T-helper 2 cell treated with Interferon-gamma antibody and Interleukin-4, amounts not matched to agents 5 μg/mL and 100 μg/mL, for 36 hours (primary cell): Measurements from ENCODE around the gene CLIP2.
"Not testable (repeated sequence)": the region's sequence is repeated elsewhere in the genome, so short reads cannot be mapped to it uniquely, and the experiment has no call there.

ENCODE experiments used
- DNase-seq: peaks from one replicate; pipeline ENCODE4 v3.0.0; 2021; ENCODE audit warnings: low spot score
- H3K27ac Mint-ChIP-seq: one replicate; pipeline ENCODE4 v1.8.0; 2021; ENCODE audit warnings: mild to moderate bottlenecking, mixed read lengths
- H3K27me3 Mint-ChIP-seq: one replicate; pipeline ENCODE4 v1.8.0; 2021; ENCODE audit warnings: low read depth, mixed read lengths
- H3K36me3 Mint-ChIP-seq: one replicate; pipeline ENCODE4 v1.8.0; 2021; ENCODE audit warnings: low read depth, mixed read lengths
- H3K4me1 Mint-ChIP-seq: one replicate; pipeline ENCODE4 v1.8.0; 2021; ENCODE audit warnings: low read depth, mixed read lengths
- H3K4me3 Mint-ChIP-seq: one replicate; pipeline ENCODE4 v1.8.0; 2022; ENCODE audit warnings: mild to moderate bottlenecking, moderate library complexity, mixed read lengths
- H3K9me3 Mint-ChIP-seq: one replicate; pipeline ENCODE4 v1.8.0; 2021; ENCODE audit warnings: mixed read lengths

The CLIP2 gene

GRCh38 chr7:74299401-74299800, 10.2 kb downstream of the CLIP2 start:
- H3K36me3 Mint-ChIP-seq = no peaks in the 10 kb centered on the region
- no peaks in the 10 kb centered on the region for H3K4me1 Mint-ChIP-seq
- H3K27me3 Mint-ChIP-seq = no peaks in the 10 kb centered on the region
- no peak overlapping the region for H3K4me3 Mint-ChIP-seq
- no peak overlapping the region for H3K27ac Mint-ChIP-seq
- H3K9me3 Mint-ChIP-seq = no peaks in the 10 kb centered on the region
- no peak for DNase-seq

DNA sequence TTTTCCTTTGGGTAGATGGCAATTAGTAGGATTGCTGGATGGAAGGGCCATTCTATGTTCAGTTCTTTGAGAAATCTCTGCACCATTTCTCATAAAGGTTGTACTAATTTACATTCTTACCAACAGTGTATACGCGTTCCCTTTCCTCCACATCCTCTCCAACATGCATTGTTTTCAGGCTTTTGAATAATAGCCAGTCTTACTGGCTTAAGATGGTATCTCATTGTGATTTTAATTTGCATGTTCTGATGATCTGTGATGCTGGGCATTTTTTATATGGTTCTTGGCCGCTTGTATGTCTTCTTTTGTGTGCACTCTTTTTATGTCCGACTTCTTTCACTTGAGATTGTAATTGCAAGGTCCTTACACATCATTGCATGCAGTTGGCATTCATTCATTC, 11.7 kb downstream of the CLIP2 start:
- Mint-ChIP-seq H3K4me1 (no peaks in the 10 kb centered on the region), H3K9me3 (no peaks in the 10 kb centered on the region), H3K27me3 (peaks cover 5% of the 10 kb centered on the region), H3K4me3 (no peak overlapping the region), H3K27ac (no peak overlapping the region), H3K36me3 (no peaks in the 10 kb centered on the region)
- DNase-seq = no peak

- DNase-seq = no peak
- Mint-ChIP-seq H3K4me1 (no peaks in the 10 kb centered on the region), H3K9me3 (no peaks in the 10 kb centered on the region), H3K36me3 (no peaks in the 10 kb centered on the region), H3K27me3 (peaks cover 9% of the 10 kb centered on the region), H3K27ac (no peak overlapping the region), H3K4me3 (no peak overlapping the region)
Measured at GRCh38 chr7:74302745-74303221, 13.6 kb downstream of the CLIP2 start.

GRCh38 chr7:74304550-74304949, 15.3 kb downstream of the CLIP2 start:
- H3K27ac Mint-ChIP-seq = no peak overlapping the region
- peaks cover 11% of the 10 kb centered on the region for H3K27me3 Mint-ChIP-seq
- H3K9me3 Mint-ChIP-seq = no peaks in the 10 kb centered on the region
- H3K36me3 Mint-ChIP-seq = no peaks in the 10 kb centered on the region
- no peak overlapping the region for H3K4me3 Mint-ChIP-seq
- DNase-seq = no peak
- H3K4me1 Mint-ChIP-seq = no peaks in the 10 kb centered on the region

GRCh38 chr7:74306004-74306729, 17.0 kb downstream of the CLIP2 start:
- Mint-ChIP-seq H3K36me3 (no peaks in the 10 kb centered on the region), H3K4me3 (no peak overlapping the region), H3K4me1 (peaks cover under 1% of the 10 kb centered on the region), H3K27me3 (peaks cover 11% of the 10 kb centered on the region), H3K27ac (no peak overlapping the region), H3K9me3 (peaks cover 2% of the 10 kb centered on the region)
- no peak for DNase-seq

DNA sequence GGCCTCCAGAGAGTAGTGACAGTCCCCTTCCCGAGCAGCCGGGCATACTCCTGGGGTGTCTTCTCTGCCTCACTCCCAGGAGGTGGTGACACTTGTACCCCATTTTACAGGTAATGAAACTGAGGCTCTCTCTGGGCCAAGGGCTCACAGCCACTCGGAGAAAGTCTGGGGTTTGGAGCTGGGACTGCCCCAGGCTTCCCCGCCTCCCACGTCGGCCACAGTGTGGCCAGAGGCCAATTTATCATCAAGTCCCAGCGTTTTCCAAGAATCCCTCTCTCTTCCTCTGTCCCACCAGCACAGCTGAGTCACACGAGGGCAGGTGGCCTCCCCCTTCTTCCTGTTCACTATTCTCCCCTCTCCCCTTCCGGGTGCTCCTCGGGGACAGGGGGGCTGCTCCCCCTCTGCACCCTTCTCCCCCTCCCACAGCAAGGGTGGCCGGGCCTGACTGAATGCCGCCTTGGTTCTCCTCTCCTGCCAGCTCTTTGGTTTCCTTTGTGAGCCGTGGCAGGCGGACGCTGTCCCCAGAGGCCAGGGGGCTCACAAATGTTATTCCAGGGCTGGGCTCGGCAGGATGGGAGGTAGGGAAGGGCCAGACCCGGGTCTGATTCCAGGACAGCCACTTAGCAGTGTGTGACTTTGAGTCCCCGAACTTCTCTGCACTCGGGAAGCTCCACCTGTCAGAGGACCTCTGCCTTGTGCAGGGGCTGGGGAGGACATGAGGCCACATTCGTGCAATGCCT, 17.7 kb downstream of the CLIP2 start:
- H3K27me3 Mint-ChIP-seq = peaks cover 11% of the 10 kb centered on the region
- H3K36me3 Mint-ChIP-seq = no peaks in the 10 kb centered on the region
- H3K27ac Mint-ChIP-seq = peak overlapping the region; percentile 36

GRCh38 chr7:74307738-74308505, 18.7 kb downstream of the CLIP2 start:
- no peak for DNase-seq
- Mint-ChIP-seq H3K4me1 (peaks cover 6% of the 10 kb centered on the region), H3K4me3 (no peak overlapping the region), H3K9me3 (peaks cover 6% of the 10 kb centered on the region), H3K27me3 (peaks cover 11% of the 10 kb centered on the region), H3K27ac (no peak overlapping the region), H3K36me3 (no peaks in the 10 kb centered on the region)

More for the DNA sequence above, 17.7 kb downstream of the CLIP2 start:
- DNase-seq = peak; percentile 21
- Mint-ChIP-seq H3K4me3 (peak overlapping the region; percentile 36), H3K9me3 (peaks cover 6% of the 10 kb centered on the region), H3K4me1 (peaks cover 5% of the 10 kb centered on the region)

- H3K36me3 Mint-ChIP-seq = no peaks in the 10 kb centered on the region
- peaks cover 11% of the 10 kb centered on the region for H3K27me3 Mint-ChIP-seq
- H3K27ac Mint-ChIP-seq = no peak overlapping the region
- H3K4me1 Mint-ChIP-seq = peaks cover 6% of the 10 kb centered on the region
- peaks cover 6% of the 10 kb centered on the region for H3K9me3 Mint-ChIP-seq
- no peak overlapping the region for H3K4me3 Mint-ChIP-seq
- no peak for DNase-seq
Measured at GRCh38 chr7:74309181-74309580, 20.0 kb downstream of the CLIP2 start.

DNA sequence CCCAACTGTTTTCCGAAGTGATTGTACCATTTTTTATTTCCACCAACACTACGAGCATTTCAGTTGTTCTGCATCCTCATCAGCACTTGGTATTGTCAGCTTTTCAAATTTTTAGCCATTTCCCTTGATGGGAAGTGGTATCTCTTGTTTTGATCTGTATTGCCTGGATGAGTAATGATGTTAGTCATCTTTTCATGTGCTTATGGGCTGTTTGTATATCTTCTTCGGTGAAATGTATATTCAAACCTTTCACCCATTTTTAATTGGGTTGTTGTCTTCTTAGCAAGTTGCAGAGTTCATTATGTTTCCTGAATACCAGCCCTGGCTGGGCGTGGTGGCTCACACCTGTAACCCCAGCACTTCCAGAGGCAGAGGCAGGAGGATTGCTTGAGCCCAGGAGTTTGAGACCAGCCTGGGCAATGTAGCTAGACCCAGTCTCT, 22.1 kb downstream of the CLIP2 start:
- Mint-ChIP-seq H3K36me3 (no peaks in the 10 kb centered on the region), H3K4me3 (no peak overlapping the region), H3K27ac (no peak overlapping the region), H3K9me3 (peaks cover 6% of the 10 kb centered on the region), H3K27me3 (peaks cover 6% of the 10 kb centered on the region), H3K4me1 (peaks cover 6% of the 10 kb centered on the region)
- DNase-seq = no peak

DNA sequence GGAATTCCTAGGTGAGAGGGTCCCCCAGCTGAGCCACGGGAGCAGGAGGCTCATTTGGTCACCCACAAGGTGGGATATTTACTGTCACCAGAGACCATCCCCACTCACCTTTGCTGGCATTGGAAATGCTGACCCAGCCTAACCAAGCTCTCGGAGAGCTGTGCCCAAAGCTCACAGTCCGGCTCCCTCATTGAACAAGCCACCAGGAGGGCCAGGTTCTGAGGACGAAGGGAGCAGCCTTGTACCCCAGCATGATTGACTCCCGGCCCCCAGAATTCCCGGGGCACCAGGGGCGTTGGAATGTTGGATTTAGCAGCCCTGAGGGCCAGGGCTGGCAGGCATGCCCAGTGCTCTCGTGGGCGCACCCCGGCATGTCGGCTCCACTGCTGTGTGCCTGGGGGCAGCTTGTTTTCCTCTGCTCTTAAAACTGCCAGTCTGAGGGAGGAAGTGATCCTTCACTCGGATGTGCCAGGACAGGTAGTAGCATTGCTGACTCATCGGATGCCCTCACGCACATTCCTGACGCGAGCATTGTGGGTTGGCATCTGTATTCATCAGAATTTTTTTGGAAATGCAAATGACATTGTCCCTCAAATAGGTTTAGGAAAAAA, 23.3 kb downstream of the CLIP2 start:
- Mint-ChIP-seq H3K27me3 (peaks cover 4% of the 10 kb centered on the region), H3K27ac (no peak overlapping the region), H3K4me3 (no peak overlapping the region), H3K36me3 (no peaks in the 10 kb centered on the region), H3K4me1 (peaks cover 6% of the 10 kb centered on the region), H3K9me3 (peaks cover 6% of the 10 kb centered on the region)
- no peak for DNase-seq

DNA sequence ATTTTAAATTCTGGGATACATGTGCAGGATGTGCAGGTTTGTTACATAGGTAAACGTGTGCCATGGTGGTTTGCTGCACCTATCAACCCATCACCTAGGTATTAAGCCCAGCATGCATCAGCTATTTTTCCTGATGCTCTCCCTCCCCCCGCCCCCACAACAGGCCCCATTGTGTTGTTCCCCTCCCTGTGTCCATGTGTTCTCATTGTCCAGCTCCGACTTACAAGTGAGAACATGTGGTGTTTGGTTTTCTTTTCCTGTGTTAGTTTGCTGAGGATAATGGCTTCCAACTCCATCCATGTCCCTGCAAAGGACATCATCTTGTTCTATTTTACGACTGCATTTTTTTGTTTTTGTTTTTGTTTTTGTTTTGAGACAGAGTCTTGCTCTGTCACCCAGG, 26.7 kb downstream of the CLIP2 start:
- not testable (repeated sequence) for H3K9me3 Mint-ChIP-seq, H3K36me3 Mint-ChIP-seq, H3K27me3 Mint-ChIP-seq, H3K27ac Mint-ChIP-seq, H3K4me3 Mint-ChIP-seq, DNase-seq, H3K4me1 Mint-ChIP-seq

DNA sequence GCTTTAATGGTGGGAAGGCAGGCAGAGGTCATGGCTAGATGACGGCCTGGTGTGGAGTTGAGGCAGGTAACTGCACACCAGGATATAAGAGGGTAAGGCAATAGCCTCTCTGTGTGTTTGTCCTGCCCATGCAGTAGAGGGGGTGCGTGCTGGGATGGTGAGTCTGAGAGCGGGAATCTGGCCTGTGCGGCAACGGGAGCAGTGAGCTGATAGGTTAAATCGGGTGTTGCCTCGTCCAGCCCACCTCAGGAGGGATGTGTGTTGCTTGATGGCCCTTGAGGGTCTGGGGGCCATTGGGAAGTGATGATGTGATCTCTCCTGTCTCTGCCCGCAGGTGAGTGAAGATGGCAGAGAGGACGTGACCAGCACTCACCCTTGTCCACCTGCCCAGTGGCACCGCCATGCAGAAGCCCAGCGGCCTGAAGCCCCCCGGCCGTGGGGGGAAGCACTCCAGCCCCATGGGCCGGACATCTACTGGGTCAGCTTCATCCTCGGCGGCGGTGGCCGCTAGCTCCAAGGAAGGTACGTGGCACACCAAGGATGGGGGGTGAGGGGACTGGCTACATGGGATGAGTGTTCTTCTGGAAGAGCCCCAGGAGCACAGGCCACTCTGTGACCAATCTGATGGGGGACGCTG, 28.1 kb downstream of the CLIP2 start:
- H3K4me1 Mint-ChIP-seq = peaks cover 2% of the 10 kb centered on the region
- no peak overlapping the region for H3K27ac Mint-ChIP-seq
- H3K9me3 Mint-ChIP-seq = no peaks in the 10 kb centered on the region
- no peaks in the 10 kb centered on the region for H3K27me3 Mint-ChIP-seq
- H3K36me3 Mint-ChIP-seq = no peaks in the 10 kb centered on the region
- no peak for DNase-seq
- no peak overlapping the region for H3K4me3 Mint-ChIP-seq

- Mint-ChIP-seq H3K4me1 (no peaks in the 10 kb centered on the region), H3K4me3 (no peak overlapping the region), H3K27me3 (no peaks in the 10 kb centered on the region), H3K9me3 (no peaks in the 10 kb centered on the region), H3K36me3 (no peaks in the 10 kb centered on the region), H3K27ac (no peak overlapping the region)
- no peak for DNase-seq
Measured at GRCh38 chr7:74318043-74318442, 28.8 kb downstream of the CLIP2 start.
